D721Med (cell line): ENCODE results near the gene DLGAP1.
"Not testable (repeated sequence)": the region's sequence is repeated elsewhere in the genome, so short reads cannot be mapped to it uniquely, and the experiment has no call there.

Experiments
- DNase-seq: peaks from one replicate; pipeline ENCODE4 v3.0.0; 2011; ENCODE audit warnings: low spot score; ENCODE audit not compliant: insufficient read length
- FAIRE-seq: peaks from 2 replicates; lab custom pipeline; 2011; peaks lifted over from hg19 to GRCh38; lab: Jason Lieb, UNC
- TF ChIP-seq, protein P1 (sequence below): IDR thresholded peaks from 2 replicates; pipeline ENCODE4 v1.5.1; 2012; ENCODE audit warnings: mild to moderate bottlenecking, control low read depth; ENCODE audit not compliant: insufficient read depth; ENCODE audit errors: missing control alignments

The DLGAP1 gene

DNA sequence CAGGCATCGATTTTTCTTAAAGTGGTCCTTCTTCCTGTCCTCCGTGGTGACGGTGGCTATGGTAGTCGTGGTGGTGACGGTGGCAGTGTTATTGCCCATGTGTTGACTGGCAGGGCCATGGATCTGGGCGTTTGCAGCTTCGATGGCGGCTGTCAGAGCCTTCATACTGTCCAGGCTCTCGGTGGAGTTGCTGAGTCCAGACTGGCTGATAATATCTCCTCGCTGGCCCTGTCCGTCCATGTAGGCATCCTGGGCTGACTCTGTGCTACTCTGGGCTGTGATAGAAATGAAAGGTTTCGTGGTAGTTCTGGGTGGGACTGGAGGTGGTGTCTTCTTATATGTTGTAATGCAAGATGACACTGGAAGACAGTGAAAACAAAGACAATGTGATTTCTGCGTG, 873.2 kb downstream of the DLGAP1 start:
- no peak for FAIRE-seq
- DNase-seq, result no peak
- TF ChIP-seq, protein P1, sequence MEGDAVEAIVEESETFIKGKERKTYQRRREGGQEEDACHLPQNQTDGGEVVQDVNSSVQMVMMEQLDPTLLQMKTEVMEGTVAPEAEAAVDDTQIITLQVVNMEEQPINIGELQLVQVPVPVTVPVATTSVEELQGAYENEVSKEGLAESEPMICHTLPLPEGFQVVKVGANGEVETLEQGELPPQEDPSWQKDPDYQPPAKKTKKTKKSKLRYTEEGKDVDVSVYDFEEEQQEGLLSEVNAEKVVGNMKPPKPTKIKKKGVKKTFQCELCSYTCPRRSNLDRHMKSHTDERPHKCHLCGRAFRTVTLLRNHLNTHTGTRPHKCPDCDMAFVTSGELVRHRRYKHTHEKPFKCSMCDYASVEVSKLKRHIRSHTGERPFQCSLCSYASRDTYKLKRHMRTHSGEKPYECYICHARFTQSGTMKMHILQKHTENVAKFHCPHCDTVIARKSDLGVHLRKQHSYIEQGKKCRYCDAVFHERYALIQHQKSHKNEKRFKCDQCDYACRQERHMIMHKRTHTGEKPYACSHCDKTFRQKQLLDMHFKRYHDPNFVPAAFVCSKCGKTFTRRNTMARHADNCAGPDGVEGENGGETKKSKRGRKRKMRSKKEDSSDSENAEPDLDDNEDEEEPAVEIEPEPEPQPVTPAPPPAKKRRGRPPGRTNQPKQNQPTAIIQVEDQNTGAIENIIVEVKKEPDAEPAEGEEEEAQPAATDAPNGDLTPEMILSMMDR, result no peak

DNA sequence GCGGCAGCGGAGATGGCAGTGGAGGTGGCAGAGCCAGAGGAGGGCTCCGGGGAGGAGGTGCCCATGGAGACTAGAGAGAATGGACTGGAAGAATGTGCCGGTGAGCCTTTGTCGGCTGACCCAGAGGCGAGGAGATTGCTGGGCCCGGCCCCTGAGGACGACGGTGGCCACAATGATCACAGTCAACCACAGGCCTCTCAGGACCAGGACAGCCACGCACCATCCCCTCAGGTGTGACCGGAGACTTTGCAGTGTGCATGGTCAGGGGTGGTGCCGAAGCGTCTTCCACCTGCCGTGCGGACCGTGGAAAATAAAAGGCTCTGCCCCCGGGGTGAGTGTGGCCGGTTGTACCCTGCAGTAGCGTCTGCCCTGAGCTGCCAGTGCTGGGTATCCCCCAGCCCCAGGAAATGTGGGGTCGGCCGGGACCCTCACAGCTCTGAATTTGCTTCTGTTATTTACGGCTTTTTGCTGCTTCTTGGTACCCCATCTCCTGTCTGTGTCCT, 874.5 kb downstream of the DLGAP1 start:
- FAIRE-seq, DNase-seq: not testable (repeated sequence)

DNA sequence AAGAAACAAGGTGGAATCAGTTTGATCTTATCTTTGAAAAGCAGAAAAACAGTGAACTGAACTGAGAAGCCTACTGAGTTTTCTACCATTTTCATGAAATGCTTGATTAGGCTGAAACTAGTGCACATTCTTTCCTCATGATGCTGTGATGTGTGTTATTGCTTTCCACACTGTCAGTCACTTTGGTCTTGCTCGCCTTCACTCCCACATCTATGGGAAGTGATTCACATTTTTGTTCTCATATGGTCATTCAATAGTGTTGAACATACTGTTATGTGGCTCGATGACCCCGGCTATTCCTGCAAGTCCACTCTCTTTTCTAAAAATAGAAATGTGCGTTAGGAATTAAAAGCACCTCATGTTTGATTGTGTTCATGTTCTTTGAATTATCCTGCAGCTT, 875.4 kb downstream of the DLGAP1 start:
- DNase-seq (no peak), FAIRE-seq (no peak)
- TF ChIP-seq, protein P1, result no peak

DNA sequence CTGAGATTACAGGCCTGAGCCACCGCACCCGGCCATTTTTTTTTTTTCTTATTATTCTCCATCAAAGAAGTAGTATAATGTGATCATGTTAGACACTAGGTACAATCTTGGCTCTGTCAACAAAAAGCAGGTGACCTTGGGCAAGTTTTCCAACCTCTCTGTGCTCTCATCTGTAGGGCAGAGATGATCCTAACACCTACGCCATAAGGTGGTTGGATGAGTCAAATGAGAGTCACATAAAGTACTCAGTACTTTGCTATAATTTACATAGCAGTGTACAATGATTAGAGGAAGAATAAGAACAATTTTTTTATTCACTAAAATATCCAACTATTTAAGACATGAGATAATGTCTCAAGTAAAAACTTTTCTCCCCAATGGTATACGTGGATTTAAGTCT, 876.5 kb downstream of the DLGAP1 start:
- TF ChIP-seq, protein P1, result no peak
- DNase-seq, result no peak
- FAIRE-seq, result no peak

DNA sequence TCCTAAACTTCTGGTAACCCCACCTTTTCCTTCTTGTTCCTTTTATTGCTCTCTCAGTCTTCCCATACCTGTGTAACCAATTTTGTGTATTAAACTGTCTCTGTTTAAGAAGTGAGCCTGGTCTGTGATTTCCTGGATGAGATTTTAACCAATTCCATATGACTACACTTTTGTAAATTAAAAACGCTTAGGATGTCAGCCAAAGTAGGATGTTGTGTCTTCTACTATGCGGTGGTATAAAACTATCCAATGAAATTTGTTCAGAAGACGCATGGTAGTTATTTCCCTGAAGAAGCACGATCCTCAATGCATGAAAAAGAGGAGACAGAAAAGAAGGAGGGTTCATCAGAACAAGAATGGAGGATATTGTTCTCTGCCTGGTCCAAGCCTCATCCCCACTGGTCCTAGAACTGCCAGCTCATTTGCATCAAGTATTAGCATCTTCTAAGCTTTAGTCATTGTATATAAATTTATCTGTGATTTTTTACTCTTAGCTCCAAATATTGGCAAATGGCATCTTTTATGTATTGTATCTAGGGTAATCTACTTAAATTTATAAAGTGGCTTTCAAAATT, 877.7 kb downstream of the DLGAP1 start:
- no peak for FAIRE-seq
- DNase-seq, result no peak

DNA sequence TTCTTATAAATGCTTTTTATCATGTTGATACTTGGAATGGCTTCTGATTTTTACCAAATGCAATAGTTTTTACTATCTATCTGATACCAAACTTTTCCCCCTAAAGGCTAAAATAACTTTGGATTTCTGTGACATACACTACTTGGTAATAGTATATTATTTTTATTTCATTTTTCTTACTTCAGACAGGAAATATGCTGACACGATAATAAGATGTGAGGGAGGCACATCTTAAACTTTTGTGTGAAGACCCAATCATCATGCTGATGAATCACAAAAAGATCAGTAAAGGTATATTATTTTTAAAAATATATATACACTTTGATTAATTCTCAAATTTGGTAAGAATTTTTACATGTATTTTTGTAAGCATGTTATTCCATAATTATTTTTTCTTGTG, 882.3 kb downstream of the DLGAP1 start:
- DNase-seq, result no peak
- FAIRE-seq, result no peak
- TF ChIP-seq, protein P1, result no peak

More for the DNA sequence above, 877.7 kb downstream of the DLGAP1 start:
- TF ChIP-seq, protein P1, result no peak

DNA sequence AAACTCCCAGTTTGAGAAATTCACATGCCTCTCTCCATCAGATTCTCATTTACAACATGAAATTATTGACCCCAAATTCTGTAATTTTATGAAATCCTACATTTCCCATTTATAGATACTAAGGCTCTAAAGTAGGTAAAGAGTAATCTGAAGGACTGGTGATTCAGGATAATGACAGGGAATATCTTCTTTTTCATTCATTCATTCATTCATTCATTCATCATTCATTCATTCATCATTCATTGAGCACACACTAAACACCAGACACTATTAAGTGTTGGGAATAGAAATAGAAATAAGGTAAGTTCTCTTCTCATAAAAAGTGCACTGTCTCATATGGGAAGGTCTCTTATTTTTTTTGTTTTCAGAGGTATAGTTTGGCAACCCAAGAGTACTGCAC, 888.3 kb downstream of the DLGAP1 start:
- TF ChIP-seq, protein P1, result no peak
- no peak for FAIRE-seq
- DNase-seq, result no peak
